Endothelial cell of umbilical vein (primary cell): Measurements from ENCODE around the gene OR13C5. TPM values are rescaled to one million over a fixed set of nuclear protein-coding genes. Genes with fewer than 3 reads are reported as not detected.

Source experiments
- BruUV-seq: library from RNA; stranded (reverse); fragments of 400-500 nt; replicated peaks from 2 replicates; lab custom pipeline; 2021; lab: Mats Ljungman, UMichigan
- CTCF ChIA-PET: fragments of 300-600, 350-600 bp; sonication (Branson Sonifier 250); formaldehyde crosslinking; loops from one replicate; lab custom pipeline; 2021; ENCODE audit warnings: antibody characterized with exemption, inconsistent platforms; lab: Charles Lee
- POLR2A ChIA-PET: fragments of 300-600, 350-600 bp; sonication (Branson Sonifier 250); formaldehyde crosslinking; loops from one replicate; lab custom pipeline; 2021; ENCODE audit warnings: antibody characterized with exemption, inconsistent platforms; lab: Charles Lee
- DNase-seq: peaks from one replicate; pipeline ENCODE4 v3.0.0-alpha.2; 2011; ENCODE audit warnings: low read depth, low spot score
- FAIRE-seq: peaks from 2 replicates; lab custom pipeline; 2011; peaks lifted over from hg19 to GRCh38; lab: Jason Lieb, UNC
- H2AFZ ChIP-seq: 2 replicates; pipeline ENCODE4 v1.6.0; 2012; ENCODE audit warnings: low read depth, low read length, control low read depth, inconsistent platforms
- H3K27ac ChIP-seq: 2 replicates; pipeline ENCODE4 v1.5.1; 2011; ENCODE audit warnings: low read depth, mild to moderate bottlenecking, control low read depth, low read length, moderate library complexity; ENCODE audit not compliant: insufficient read depth
- H3K27me3 ChIP-seq, 2 experiments: 2 replicates each; pipeline versions ENCODE4 v1.6.0 to v1.6.1; 2011; ENCODE audit warnings: low read length in 2 of 2, mixed read lengths in 1 of 2; ENCODE audit not compliant: control insufficient read depth in 2 of 2, insufficient read depth in 2 of 2
- H3K36me3 ChIP-seq, 2 experiments: 2 replicates in 1 of 2; 3 replicates in 1 of 2; pipeline ENCODE4 v1.5.1; 2011; ENCODE audit warnings: low read length in 2 of 2, mild to moderate bottlenecking in 1 of 2, moderate library complexity in 1 of 2; ENCODE audit not compliant: control insufficient read depth in 2 of 2, insufficient read depth in 2 of 2; ENCODE audit errors: extremely low read depth in 1 of 2
- H3K4me1 ChIP-seq: 3 replicates; pipeline ENCODE4 v1.5.1; 2011; ENCODE audit warnings: mild to moderate bottlenecking, low read length; ENCODE audit not compliant: control insufficient read depth, insufficient read depth; ENCODE audit errors: extremely low read depth
- H3K4me2 ChIP-seq: 2 replicates; pipeline ENCODE4 v1.6.1; 2011; ENCODE audit warnings: low read length, control low read depth, mixed read lengths; ENCODE audit not compliant: insufficient read depth
- H3K4me3 ChIP-seq, 3 experiments: fragments of 200-600 bp in 1 of 3; sonication (generic), shearing (Covaris generic) in 1 of 3; replicated peaks in 1 of 3; 2 replicates each; pipeline ENCODE4 v1.5.1; 2011 to 2016; ENCODE audit warnings: control low read depth in 3 of 3, low read length in 3 of 3, mild to moderate bottlenecking in 2 of 3, inconsistent platforms in 1 of 3, low read depth in 1 of 3, moderate library complexity in 1 of 3; ENCODE audit not compliant: insufficient read depth in 1 of 3
- H3K79me2 ChIP-seq: 2 replicates; pipeline ENCODE4 v1.6.0; 2012; ENCODE audit warnings: low read length, inconsistent platforms; ENCODE audit not compliant: control insufficient read depth, insufficient read depth
- H3K9ac ChIP-seq: replicated peaks from 2 replicates; pipeline ENCODE3; 2011; ENCODE audit warnings: low read length, control low read depth; ENCODE audit not compliant: insufficient read depth; ENCODE audit errors: extremely low read depth
- H3K9me1 ChIP-seq: replicated peaks from 3 replicates; pipeline ENCODE4 v1.6.0; 2011; ENCODE audit warnings: mild to moderate bottlenecking, low read length; ENCODE audit not compliant: control insufficient read depth, insufficient read depth; ENCODE audit errors: extremely low read depth
- H3K9me3 ChIP-seq: replicated peaks from 2 replicates; pipeline ENCODE4 v1.5.1; 2012; ENCODE audit warnings: low read length, inconsistent platforms; ENCODE audit not compliant: control insufficient read depth, insufficient read depth
- H4K20me1 ChIP-seq: replicated peaks from 2 replicates; pipeline ENCODE3; 2011; ENCODE audit warnings: mild to moderate bottlenecking, low read length; ENCODE audit not compliant: control insufficient read depth, insufficient read depth; ENCODE audit errors: extremely low read depth
- CTCF ChIP-seq, 2 donors: IDR thresholded peaks; 1 replicate in 1 of 2; 2 replicates in 1 of 2; pipeline ENCODE4 v1.5.1; 2011; ENCODE audit warnings: low read length in 2 of 2, mild to moderate bottlenecking in 2 of 2, moderate library complexity in 2 of 2, control low read depth in 1 of 2, inconsistent platforms in 1 of 2, low read depth in 1 of 2; ENCODE audit not compliant: insufficient read depth in 1 of 2; ENCODE audit errors: extremely low read depth in 1 of 2
- EZH2 ChIP-seq: IDR thresholded peaks from 2 replicates; pipeline ENCODE4 v1.6.1; 2012; ENCODE audit warnings: borderline replicate concordance, low read depth, mild to moderate bottlenecking, moderate library complexity, low read length, inconsistent platforms; ENCODE audit not compliant: severe bottlenecking
- FOS ChIP-seq: IDR thresholded peaks from 2 replicates; pipeline ENCODE4 v1.6.1; 2011; ENCODE audit warnings: mild to moderate bottlenecking, low read length, moderate library complexity, borderline replicate concordance; ENCODE audit not compliant: insufficient read depth
- GATA2 ChIP-seq: IDR thresholded peaks from 2 replicates; pipeline ENCODE4 v1.7.0; 2011; ENCODE audit warnings: low read depth, mild to moderate bottlenecking, moderate library complexity, mixed read lengths, low read length; ENCODE audit not compliant: insufficient read length, insufficient read depth
- JUN ChIP-seq: IDR thresholded peaks from 2 replicates; pipeline ENCODE4 v1.6.1; 2011; ENCODE audit warnings: borderline replicate concordance, low read depth; ENCODE audit not compliant: insufficient read length, insufficient read depth
- MAX ChIP-seq: IDR thresholded peaks from 2 replicates; pipeline ENCODE4 v1.6.1; 2011; ENCODE audit not compliant: insufficient read depth, insufficient read length
- MYC ChIP-seq: IDR thresholded peaks from one replicate; pipeline ENCODE4 v1.6.1; 2011; ENCODE audit warnings: mild to moderate bottlenecking, low read depth, low read length
- POLR2A ChIP-seq: IDR thresholded peaks from 2 replicates; pipeline ENCODE4 v1.6.1; 2012; ENCODE audit warnings: low read depth, mild to moderate bottlenecking, control low read depth, low read length
- POLR2AphosphoS5 ChIP-seq: IDR thresholded peaks from 2 replicates; pipeline ENCODE4 v1.6.1; 2012; ENCODE audit warnings: low read depth, mild to moderate bottlenecking, control low read depth, low read length, moderate library complexity; ENCODE audit not compliant: insufficient read depth
- dilution Hi-C: fragments of 300-500 bp; cut with MboI; formaldehyde crosslinking; loops from one replicate; pipeline ENCODE4 v1.15.0; 2019; ENCODE audit warnings: low sequenced_read_pairs; ENCODE audit not compliant: extremely low pct_ligation_motif_present
- intact Hi-C: fragments of 100-400 bp; cut with micrococcal nuclease; formaldehyde crosslinking; loops from one replicate; pipeline ENCODE4 v1.10.0; 2022
- polyA plus RNA-seq, 4 experiments: library from polyadenylated mRNA; depleted of rRNA in 3 of 4; stranded (reverse) in 3 of 4; unstranded in 1 of 4; fragments of >200 nt; gene quantifications; 2 replicates each; pipeline versions ENCODE4 v1.2.1 to v1.2.3, GENCODE V29; 2011 to 2012; ENCODE audit warnings: missing spikeins in 1 of 4
- total RNA-seq: library from RNA; stranded (reverse); gene quantifications from 2 replicates; pipeline ENCODE4 v1.2.3, GENCODE V29; 2021

Gene OR13C5
- total and polyA plus RNA-seq, 2 donors (not counting 3 experiments of a cell fraction or from before 2014, with no cell fraction given): not detected

- no peaks in the 10 kb centered on the region for H3K27me3 ChIP-seq
- H4K20me1 ChIP-seq: no peaks in the 10 kb centered on the region
- no peak overlapping the region for H3K4me3 ChIP-seq
- DNase-seq (no peak), FAIRE-seq (no peak)
- peaks cover 2% of the 10 kb centered on the region for H3K9me3 ChIP-seq
- no peaks in the 10 kb centered on the region for H3K36me3 ChIP-seq
- no TSS peak for BruUV-seq
- ChIA-PET POLR2A (no interaction called here), CTCF (no interaction called here)
- H3K27ac ChIP-seq: no peak overlapping the region
- no peaks in the 10 kb centered on the region for H3K4me1 ChIP-seq
- no peak overlapping the region for H3K4me2 ChIP-seq
- H3K79me2 ChIP-seq: no peaks in the 10 kb centered on the region
- no peak overlapping the region for H3K9ac ChIP-seq
- H2AFZ ChIP-seq: no peak overlapping the region
- dilution Hi-C loops (no loop called here), intact Hi-C loops (no loop called here)
- H3K9me1 ChIP-seq: no peaks in the 10 kb centered on the region
- TF ChIP-seq POLR2AphosphoS5: no peak
- TF ChIP-seq POLR2A: no peak
- TF ChIP-seq MAX: no peak
- TF ChIP-seq MYC: no peak
- no peak for TF ChIP-seq CTCF (IDR thresholded peaks at IDR 0.05; ENCODE audit: extremely low read depth in 1 of 2, insufficient read depth in 1 of 2, low read depth in 1 of 2, low read length in 2 of 2)
- no peak for TF ChIP-seq GATA2
- TF ChIP-seq FOS: no peak
- no peak for TF ChIP-seq EZH2
- TF ChIP-seq JUN: no peak
These were observed 26.6 kb downstream of the OR13C5 start for GRCh38 chr9:104572612-104573011.
